AG08396 (cell line): ENCODE measurements around the gene CLN6.
"Not testable (repeated sequence)": the region's sequence is repeated elsewhere in the genome, so short reads cannot be mapped to it uniquely, and the experiment has no call there.

ENCODE experiments used
- DNase-seq: peaks from one replicate; pipeline ENCODE4 v3.0.0; 2012; ENCODE audit warnings: low spot score, mixed read lengths

The CLN6 gene

GRCh38 chr15:68256675-68257450 is 27.3 kb upstream of the CLN6 start:
- DNase-seq = peak; percentile 69

- DNase-seq = peak; percentile 68
Observed at GRCh38 chr15:68252925-68253534, 23.5 kb upstream of the CLN6 start.

GRCh38 chr15:68249058-68249713 is 19.7 kb upstream of the CLN6 start:
- DNase-seq = no peak

GRCh38 chr15:68244235-68244634 is 14.7 kb upstream of the CLN6 start:
- DNase-seq = no peak

GRCh38 chr15:68241088-68241935 is 11.8 kb upstream of the CLN6 start:
- DNase-seq = no peak

GRCh38 chr15:68239025-68239424 is 9.5 kb upstream of the CLN6 start:
- DNase-seq = no peak

- DNase-seq = no peak
Observed at GRCh38 chr15:68235022-68235421, 5.5 kb upstream of the CLN6 start.

GRCh38 chr15:68234520-68234919 is 5.0 kb upstream of the CLN6 start:
- not testable (repeated sequence) for DNase-seq

GRCh38 chr15:68234060-68234459 is 4.5 kb upstream of the CLN6 start:
- no peak for DNase-seq

GRCh38 chr15:68232937-68233336 is 3.4 kb upstream of the CLN6 start:
- no peak for DNase-seq

GRCh38 chr15:68232449-68232848 is 2.9 kb upstream of the CLN6 start:
- no peak for DNase-seq

GRCh38 chr15:68231102-68231818 is 1.7 kb upstream of the CLN6 start:
- DNase-seq = no peak

- no peak for DNase-seq
Observed at GRCh38 chr15:68230157-68231100, 901 bp upstream of the CLN6 start.

GRCh38 chr15:68228971-68229385 is 550 bp downstream of the CLN6 start:
- no peak for DNase-seq

GRCh38 chr15:68228143-68228970 is 1.2 kb downstream of the CLN6 start:
- DNase-seq = peak; percentile 35

- DNase-seq = no peak
Observed at GRCh38 chr15:68227643-68228142, 1.8 kb downstream of the CLN6 start.

GRCh38 chr15:68225442-68225841 is 4.1 kb downstream of the CLN6 start:
- DNase-seq = not testable (repeated sequence)

GRCh38 chr15:68224546-68225250 is 4.8 kb downstream of the CLN6 start:
- no peak for DNase-seq

GRCh38 chr15:68224108-68224507 is 5.4 kb downstream of the CLN6 start:
- DNase-seq = no peak
